IMR-90 (cell line): ENCODE measurements around the gene KLF9. TPM values are rescaled to one million over a fixed set of nuclear protein-coding genes. Genes with fewer than 3 reads are reported as not detected.

ENCODE experiments used
- ATAC-seq: fragments of 200-7000 bp; cut with Tn5 transposase; 2 replicates; pipeline ENCODE4 v1.9.1; 2020; ENCODE audit warnings: low read depth, mild to moderate bottlenecking, moderate library complexity
- BruUV-seq: library from RNA; stranded (reverse); fragments of 400-500 nt; replicated peaks from 2 replicates; lab custom pipeline; 2021; lab: Mats Ljungman, UMichigan
- CTCF ChIA-PET: fragments of 300-600 bp; formaldehyde crosslinking; extraction: SDS; loops from one replicate; lab custom pipeline; 2021; ENCODE audit warnings: antibody characterized with exemption; lab: Yijun Ruan, JAX
- POLR2A ChIA-PET: fragments of 300-600 bp; sonication (Branson Sonifier 250); formaldehyde crosslinking; loops from one replicate; lab custom pipeline; 2022; ENCODE audit warnings: antibody characterized with exemption; ENCODE audit not compliant: unreplicated experiment; lab: Charles Lee
- DNase-seq: peaks from one replicate; pipeline ENCODE4 v3.0.0; 2013
- H2AFZ ChIP-seq: replicated peaks from 2 replicates; pipeline ENCODE3; 2013; ENCODE audit warnings: low read length, mild to moderate bottlenecking; ENCODE audit not compliant: poor library complexity
- H2AK5ac ChIP-seq: 2 replicates; pipeline ENCODE4 v1.6.1; 2013; ENCODE audit warnings: low read depth, low read length, inconsistent platforms
- H2AK9ac ChIP-seq: replicated peaks from 2 replicates; pipeline ENCODE3; 2013; ENCODE audit warnings: mild to moderate bottlenecking, low read depth, low read length, moderate library complexity; ENCODE audit not compliant: poor library complexity
- H2BK120ac ChIP-seq: 2 replicates; pipeline ENCODE4 v1.6.1; 2013; ENCODE audit warnings: low read depth, low read length, inconsistent platforms
- H2BK15ac ChIP-seq: 3 replicates; pipeline ENCODE4 v1.6.1; 2013; ENCODE audit warnings: low read depth, low read length, inconsistent platforms
- H2BK20ac ChIP-seq: 2 replicates; pipeline ENCODE4 v1.6.1; 2013; ENCODE audit warnings: low read depth, mild to moderate bottlenecking, inconsistent platforms, low read length, moderate library complexity
- H2BK5ac ChIP-seq: 2 replicates; pipeline ENCODE4 v1.6.1; 2013; ENCODE audit warnings: mild to moderate bottlenecking, low read depth, low read length, inconsistent platforms; ENCODE audit not compliant: poor library complexity, severe bottlenecking
- H3K14ac ChIP-seq: replicated peaks from 2 replicates; pipeline ENCODE4 v1.6.1; 2013; ENCODE audit warnings: low read depth, low read length, inconsistent platforms
- H3K18ac ChIP-seq: 2 replicates; pipeline ENCODE4 v1.6.1; 2013; ENCODE audit warnings: low read depth, low read length, control low read depth
- H3K23ac ChIP-seq: 2 replicates; pipeline ENCODE4 v1.6.1; 2013; ENCODE audit warnings: low read depth, low read length, inconsistent platforms
- H3K27ac ChIP-seq: 2 replicates; pipeline ENCODE4 v1.5.1; 2013; ENCODE audit warnings: mild to moderate bottlenecking, control low read depth, low read length; ENCODE audit not compliant: insufficient read depth
- H3K27me3 ChIP-seq: 2 replicates; pipeline ENCODE4 v1.6.1; 2013; ENCODE audit warnings: low read length; ENCODE audit not compliant: control insufficient read depth, insufficient read depth
- H3K36me3 ChIP-seq: 2 replicates; pipeline ENCODE4 v1.6.1; 2013; ENCODE audit warnings: low read length, mixed read lengths; ENCODE audit not compliant: control insufficient read depth, insufficient read depth
- H3K4ac ChIP-seq: 2 replicates; pipeline ENCODE4 v1.6.1; 2013; ENCODE audit warnings: low read depth, low read length, inconsistent platforms
- H3K4me1 ChIP-seq: 2 replicates; pipeline ENCODE4 v1.6.1; 2013; ENCODE audit warnings: low read length, mixed read lengths; ENCODE audit not compliant: control insufficient read depth, insufficient read depth
- H3K4me2 ChIP-seq: 2 replicates; pipeline ENCODE4 v1.6.1; 2013; ENCODE audit warnings: low read depth, mild to moderate bottlenecking, control low read depth, low read length, moderate library complexity
- H3K4me3 ChIP-seq: 2 replicates; pipeline ENCODE4 v1.5.1; 2013; ENCODE audit warnings: low read depth, mild to moderate bottlenecking, control low read depth, low read length, moderate library complexity; ENCODE audit not compliant: insufficient read depth
- H3K56ac ChIP-seq: 2 replicates; pipeline ENCODE4 v1.6.1; 2013; ENCODE audit warnings: low read length, inconsistent platforms; ENCODE audit not compliant: insufficient read depth; ENCODE audit errors: extremely low read depth
- H3K79me1 ChIP-seq, 2 experiments: 2 replicates each; pipeline ENCODE4 v1.6.1; 2013; ENCODE audit warnings: low read length in 2 of 2, inconsistent platforms in 1 of 2, low read depth in 1 of 2
- H3K9ac ChIP-seq: 2 replicates; pipeline ENCODE4 v1.6.1; 2013; ENCODE audit warnings: low read depth, low read length, control low read depth
- H3K9me1 ChIP-seq: 2 replicates; pipeline ENCODE4 v1.6.1; 2013; ENCODE audit warnings: low read length, inconsistent platforms; ENCODE audit not compliant: insufficient read depth
- H3K9me3 ChIP-seq: 2 replicates; pipeline ENCODE4 v1.6.1; 2013; ENCODE audit warnings: low read length; ENCODE audit not compliant: control insufficient read depth, insufficient read depth
- H4K20me1 ChIP-seq: 2 replicates; pipeline ENCODE4 v1.6.1; 2013; ENCODE audit warnings: low read length, inconsistent platforms; ENCODE audit not compliant: insufficient read depth
- H4K5ac ChIP-seq: 2 replicates; pipeline ENCODE4 v1.6.1; 2013; ENCODE audit warnings: mild to moderate bottlenecking, low read depth, low read length, control low read depth
- H4K8ac ChIP-seq, 2 experiments: 2 replicates each; pipeline ENCODE4 v1.6.1; 2013; ENCODE audit warnings: low read depth in 2 of 2, low read length in 2 of 2, control low read depth in 1 of 2, inconsistent platforms in 1 of 2
- H4K91ac ChIP-seq: 2 replicates; pipeline ENCODE4 v1.6.1; 2013; ENCODE audit warnings: low read depth, low read length, inconsistent platforms; ENCODE audit not compliant: insufficient read depth
- BHLHE40 ChIP-seq: fragments of 150-350 bp; IDR thresholded peaks from 2 replicates; pipeline ENCODE4 v1.6.1; 2016; ENCODE audit warnings: mild to moderate bottlenecking, low read depth, low read length
- CTCF ChIP-seq: conservative IDR thresholded peaks from 2 replicates; pipeline ENCODE4 v1.5.1; 2012; ENCODE audit warnings: mild to moderate bottlenecking, low read depth, low read length, improper control_type of control experiment
- FOS ChIP-seq: fragments of 150-350 bp; IDR thresholded peaks from 2 replicates; pipeline ENCODE4 v1.6.1; 2016; ENCODE audit warnings: low read depth, low read length
- MAFK ChIP-seq: IDR thresholded peaks from 2 replicates; pipeline ENCODE4 v1.6.1; 2012; ENCODE audit warnings: low read depth, low read length, improper control_type of control experiment
- MAZ ChIP-seq: IDR thresholded peaks from 2 replicates; pipeline ENCODE4 v1.6.1; 2012; ENCODE audit warnings: low read depth, mild to moderate bottlenecking, low read length, improper control_type of control experiment, moderate library complexity, borderline replicate concordance
- MXI1 ChIP-seq: IDR thresholded peaks from 2 replicates; pipeline ENCODE4 v1.6.1; 2012; ENCODE audit warnings: low read depth, mild to moderate bottlenecking, low read length, moderate library complexity, borderline replicate concordance
- NFE2L2 ChIP-seq: fragments of 150-350 bp; IDR thresholded peaks from 2 replicates; pipeline ENCODE4 v1.6.1; 2016; ENCODE audit warnings: low read depth, mild to moderate bottlenecking, low read length
- WGBS, 2 experiments: methylation state at CpG; one replicate each; pipeline versions ENCODE4 v1.1.5 to v1.1.7; 2013; ENCODE audit warnings: missing lambda C conversion rate in 2 of 2; ENCODE audit not compliant: insufficient read length in 1 of 2; ENCODE audit errors: extremely low coverage in 2 of 2; 5-methylcytosine and 5-hydroxymethylcytosine counted together
- dilution Hi-C: fragments of 300-500 bp; cut with HindIII; formaldehyde crosslinking; loops from one replicate; pipeline ENCODE4 v1.14.3; 2018; ENCODE audit warnings: low sequenced_read_pairs; ENCODE audit not compliant: unreplicated experiment
- in situ Hi-C: fragments of 300-500 bp; cut with MboI; formaldehyde crosslinking; loops from 3 replicates; pipeline ENCODE4 v1.14.3; 2019; ENCODE audit warnings: low sequenced_read_pairs, inconsistent platforms, mixed read lengths
- intact Hi-C: fragments of 100-400 bp; cut with micrococcal nuclease; formaldehyde crosslinking; loops from 2 replicates; pipeline ENCODE4 v1.10.0; 2022
- polyA plus RNA-seq, 3 experiments: library from polyadenylated mRNA; depleted of rRNA; stranded (reverse); fragments of >200 nt; gene quantifications; 2 replicates each; pipeline ENCODE4 v1.2.3, GENCODE V29; 2012; ENCODE audit warnings: low replicate concordance in 1 of 3
- total RNA-seq: library from RNA; depleted of rRNA; stranded (reverse); fragments of >200 nt; gene quantifications from 2 replicates; pipeline ENCODE4 v1.2.3, GENCODE V29; 2012

KLF9 gene
- total and polyA plus RNA-seq, 2 of the 4 experiments (the other 2 are of a cell fraction), result 4.1 to 7.5 TPM

GRCh38 chr9:70367305-70367930 lies 47.0 kb downstream of the KLF9 start:
- Histone ChIP-seq H4K8ac (no peak overlapping the region), H3K9me3 (no peaks in the 10 kb centered on the region), H3K27ac (no peak overlapping the region), H3K56ac (no peak overlapping the region), H3K4ac (no peak overlapping the region), H3K9ac (no peak overlapping the region), H3K4me3 (no peak overlapping the region), H2AFZ (no peak overlapping the region), H3K9me1 (peaks cover 4% of the 10 kb centered on the region; the same call in 1 of the 2 replicates), H2BK5ac (no peak overlapping the region), H3K36me3 (no peaks in the 10 kb centered on the region), H2AK9ac (no peak overlapping the region), H3K4me2 (no peak overlapping the region), H2BK20ac (no peak overlapping the region), H2BK120ac (no peak overlapping the region), H3K14ac (no peak overlapping the region), H4K5ac (no peak overlapping the region), H3K18ac (no peak overlapping the region), H4K91ac (no peak overlapping the region), H2BK15ac (no peak overlapping the region), H3K79me1 (no peaks in the 10 kb centered on the region), H3K4me1 (no peaks in the 10 kb centered on the region), H2AK5ac (no peak overlapping the region), H3K23ac (no peak overlapping the region), H3K27me3 (no peaks in the 10 kb centered on the region), H4K20me1 (no peaks in the 10 kb centered on the region)
- no TSS peak for BruUV-seq
- ATAC-seq (no peak), DNase-seq (no peak)
- no CpG with 5 or more reads among the region's 6 CpGs for WGBS, 2 experiments
- CTCF ChIA-PET, result no interaction called here
- in situ Hi-C loops, result no loop called here
- intact Hi-C loops, result no loop called here
- dilution Hi-C loops, result no loop called here
- POLR2A ChIA-PET, result no interaction called here
- TF ChIP-seq CTCF, result no peak
- no peak for TF ChIP-seq FOS
- no peak for TF ChIP-seq MAZ
- no peak for TF ChIP-seq BHLHE40
- TF ChIP-seq NFE2L2, result no peak
- TF ChIP-seq MAFK, result no peak
- TF ChIP-seq MXI1, result no peak
